C4-2B (cell line): Measurements from ENCODE around the gene SZT2.

Experiments used
- CTCF ChIP-seq: fragments of 450-650 bp; conservative IDR thresholded peaks from 2 replicates; pipeline ENCODE4 v1.5.1; 2017; ENCODE audit warnings: mild to moderate bottlenecking
- ZFX ChIP-seq: fragments of 450-650 bp; IDR thresholded peaks from 2 replicates; pipeline ENCODE4 v1.6.1; 2017

- no peak for TF ChIP-seq CTCF
- no peak for TF ChIP-seq ZFX
Observed at GRCh38 chr1:43431676-43432075, 42.0 kb downstream of the SZT2 start.
